Caco-2 (cell line): Measurements from ENCODE around the gene FMN1. TPM values are rescaled to one million over a fixed set of nuclear protein-coding genes. Genes with fewer than 3 reads are reported as not detected.

Experiments used
- BruUV-seq: library from RNA; stranded (reverse); fragments of 400-500 nt; replicated peaks from 2 replicates; lab custom pipeline; 2021; lab: Mats Ljungman, UMichigan
- CTCF ChIA-PET: fragments of 300-600 bp; sonication (Branson Sonifier 250); formaldehyde crosslinking; loops from one replicate; lab custom pipeline; 2022; ENCODE audit warnings: antibody characterized with exemption; lab: Charles Lee
- POLR2A ChIA-PET: fragments of 300-600 bp; sonication (Branson Sonifier 250); formaldehyde crosslinking; loops from one replicate; lab custom pipeline; 2022; ENCODE audit warnings: antibody characterized with exemption; lab: Charles Lee
- DNase-seq, 2 experiments: peaks; one replicate each; pipeline versions ENCODE4 v3.0.0 to v3.0.0-alpha.2; 2020 to 2022
- H3K27me3 ChIP-seq: replicated peaks from 2 replicates; pipeline ENCODE4 v1.6.0; 2011; ENCODE audit warnings: low read length; ENCODE audit not compliant: control insufficient read depth, insufficient read depth
- H3K36me3 ChIP-seq: 2 replicates; pipeline ENCODE4 v1.5.1; 2011; ENCODE audit warnings: low read length; ENCODE audit not compliant: control insufficient read depth, insufficient read depth
- H3K4me1 ChIP-seq: fragments of 250-450 bp; sonication (Bioruptor Pico); 2 replicates; pipeline ENCODE4 v1.5.1; 2020; ENCODE audit warnings: mild to moderate bottlenecking
- H3K4me3 ChIP-seq: 2 replicates; pipeline ENCODE4 v1.5.1; 2011; ENCODE audit warnings: low read depth, mild to moderate bottlenecking, control low read depth, low read length
- H3K9me3 ChIP-seq: fragments of 250-450 bp; sonication (Bioruptor Pico); 2 replicates; pipeline ENCODE4 v1.5.1; 2020; ENCODE audit warnings: mild to moderate bottlenecking, moderate library complexity
- H3K27ac Mint-ChIP-seq: one replicate; pipeline ENCODE4 v1.8.0; 2022; ENCODE audit warnings: mixed read lengths; ENCODE audit not compliant: unreplicated experiment
- H3K27me3 Mint-ChIP-seq: one replicate; pipeline ENCODE4 v1.8.0; 2022; ENCODE audit warnings: mixed read lengths; ENCODE audit not compliant: insufficient read depth, unreplicated experiment
- H3K36me3 Mint-ChIP-seq: one replicate; pipeline ENCODE4 v1.8.0; 2022; ENCODE audit warnings: mild to moderate bottlenecking, mixed read lengths; ENCODE audit not compliant: insufficient read depth, unreplicated experiment
- H3K4me1 Mint-ChIP-seq: one replicate; pipeline ENCODE4 v1.8.0; 2022; ENCODE audit warnings: low read depth, mixed read lengths; ENCODE audit not compliant: unreplicated experiment
- H3K4me3 Mint-ChIP-seq: one replicate; pipeline ENCODE4 v1.8.0; 2022; ENCODE audit warnings: mild to moderate bottlenecking, moderate library complexity, mixed read lengths; ENCODE audit not compliant: unreplicated experiment
- H3K9me3 Mint-ChIP-seq: one replicate; pipeline ENCODE4 v1.8.0; 2022; ENCODE audit warnings: mixed read lengths; ENCODE audit not compliant: unreplicated experiment
- intact Hi-C: fragments of 100-400 bp; cut with micrococcal nuclease; formaldehyde crosslinking; loops from one replicate; pipeline ENCODE4 v1.10.0; 2022; ENCODE audit not compliant: unreplicated experiment
- total RNA-seq: library from RNA; stranded (reverse); gene quantifications from 2 replicates; pipeline ENCODE4 v1.2.3, GENCODE V29; 2022
- TF ChIP-seq, protein P1 (sequence below), 2 experiments: fragments of 200-600 bp in 1 of 2; IDR thresholded peaks; 1 replicate in 1 of 2; 2 replicates in 1 of 2; pipeline versions ENCODE4 v1.5.1 to v1.8.0; 2011 to 2022; ENCODE audit warnings: antibody characterized with exemption in 1 of 2, control low read depth in 1 of 2, inconsistent platforms in 1 of 2, low read depth in 1 of 2, low read length in 1 of 2, mild to moderate bottlenecking in 1 of 2, moderate library complexity in 1 of 2; ENCODE audit not compliant: insufficient read depth in 1 of 2, severe bottlenecking in 1 of 2, unreplicated experiment in 1 of 2

Gene FMN1
- total RNA-seq, 1 experiment from 2014 or later: 1.6 TPM

DNA sequence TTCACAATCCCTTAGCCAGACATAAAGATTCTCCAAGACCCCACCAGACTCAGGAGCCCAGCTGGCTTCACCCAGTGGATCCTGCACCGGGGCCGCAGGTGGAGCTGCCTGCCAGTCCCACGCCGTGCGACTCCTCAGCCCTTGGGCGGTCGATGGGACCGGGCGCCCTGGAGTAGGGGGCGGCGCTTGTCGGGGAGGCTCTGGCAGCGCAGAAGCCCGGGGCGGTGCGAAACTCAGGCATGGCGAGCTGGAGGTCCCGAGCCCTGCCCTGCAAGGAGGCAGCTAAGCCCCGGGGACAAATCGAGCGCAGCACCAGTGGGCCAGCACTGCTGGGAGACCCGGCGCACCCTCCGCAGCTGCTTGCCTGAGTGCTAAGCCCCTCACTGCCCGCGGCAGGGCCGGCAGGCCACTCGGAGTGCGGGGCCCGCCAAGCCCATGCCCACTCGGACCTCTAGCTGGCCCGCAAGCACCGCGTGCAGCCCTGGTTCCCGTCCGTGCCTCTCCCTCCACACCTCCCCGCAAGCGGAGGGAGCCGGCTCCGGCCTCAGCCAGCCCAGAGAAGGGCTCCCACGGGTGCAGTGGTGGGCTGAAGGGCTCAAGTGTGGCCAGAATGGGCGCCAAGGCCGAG is 175.0 kb downstream of the FMN1 start:
- POLR2A ChIA-PET: no interaction called here

DNA sequence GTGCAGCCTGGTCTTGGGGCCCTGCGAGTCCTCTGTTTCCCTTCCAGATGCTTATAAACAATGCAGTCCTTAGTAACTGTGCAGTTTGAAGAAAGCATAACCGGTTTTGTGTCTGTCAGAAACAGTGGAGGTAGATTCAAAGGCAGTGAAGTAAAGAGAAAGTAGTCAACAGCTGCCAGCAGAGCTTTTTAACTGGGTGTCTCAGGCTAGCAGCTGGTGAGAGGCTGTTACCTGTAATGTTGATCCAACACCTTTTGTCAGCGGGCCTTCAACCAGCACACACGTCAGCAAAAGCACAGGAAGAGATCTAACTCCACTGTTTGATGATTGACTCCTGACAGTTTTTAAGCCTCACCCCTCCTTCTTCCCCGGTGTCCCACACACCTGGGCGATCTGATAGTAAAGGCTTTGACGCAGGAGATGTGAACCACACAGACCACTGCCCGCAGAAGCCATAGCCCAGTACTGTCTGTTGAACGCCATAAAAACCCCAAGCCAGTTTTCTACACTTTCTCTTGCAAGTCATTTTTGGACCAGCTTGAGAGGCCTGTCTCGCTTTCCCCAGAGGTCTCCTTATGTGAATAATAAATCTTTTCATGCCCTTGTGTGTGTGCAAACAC is 178.0 kb downstream of the FMN1 start:
- no peaks in the 10 kb centered on the region for H3K27me3 ChIP-seq
- H3K9me3 ChIP-seq: no peaks in the 10 kb centered on the region
- no peaks in the 10 kb centered on the region for H3K4me1 ChIP-seq
- TF ChIP-seq, protein P1, sequence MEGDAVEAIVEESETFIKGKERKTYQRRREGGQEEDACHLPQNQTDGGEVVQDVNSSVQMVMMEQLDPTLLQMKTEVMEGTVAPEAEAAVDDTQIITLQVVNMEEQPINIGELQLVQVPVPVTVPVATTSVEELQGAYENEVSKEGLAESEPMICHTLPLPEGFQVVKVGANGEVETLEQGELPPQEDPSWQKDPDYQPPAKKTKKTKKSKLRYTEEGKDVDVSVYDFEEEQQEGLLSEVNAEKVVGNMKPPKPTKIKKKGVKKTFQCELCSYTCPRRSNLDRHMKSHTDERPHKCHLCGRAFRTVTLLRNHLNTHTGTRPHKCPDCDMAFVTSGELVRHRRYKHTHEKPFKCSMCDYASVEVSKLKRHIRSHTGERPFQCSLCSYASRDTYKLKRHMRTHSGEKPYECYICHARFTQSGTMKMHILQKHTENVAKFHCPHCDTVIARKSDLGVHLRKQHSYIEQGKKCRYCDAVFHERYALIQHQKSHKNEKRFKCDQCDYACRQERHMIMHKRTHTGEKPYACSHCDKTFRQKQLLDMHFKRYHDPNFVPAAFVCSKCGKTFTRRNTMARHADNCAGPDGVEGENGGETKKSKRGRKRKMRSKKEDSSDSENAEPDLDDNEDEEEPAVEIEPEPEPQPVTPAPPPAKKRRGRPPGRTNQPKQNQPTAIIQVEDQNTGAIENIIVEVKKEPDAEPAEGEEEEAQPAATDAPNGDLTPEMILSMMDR (IDR thresholded peaks at IDR 0.05; ENCODE audit: insufficient read depth in 1 of 2, low read depth in 1 of 2, low read length in 1 of 2, severe bottlenecking in 1 of 2, unreplicated experiment in 1 of 2): no peak
- DNase-seq: no peak
- H3K36me3 ChIP-seq: no peaks in the 10 kb centered on the region
- H3K4me1 Mint-ChIP-seq: no peaks in the 10 kb centered on the region
- BruUV-seq: no TSS peak
- intact Hi-C loops: no loop called here
- no peak overlapping the region for H3K4me3 ChIP-seq
- CTCF ChIA-PET: interaction anchor here (0.5 kb wide), 1 partner anchor 14 kb away, joined by 3 read pairs; no protein-coding TSS in a partner anchor
- no peaks in the 10 kb centered on the region for H3K9me3 Mint-ChIP-seq
- H3K27me3 Mint-ChIP-seq: peaks cover 9% of the 10 kb centered on the region
- POLR2A ChIA-PET: no interaction called here
- H3K36me3 Mint-ChIP-seq: no peaks in the 10 kb centered on the region
- H3K4me3 Mint-ChIP-seq: no peak overlapping the region
- no peak overlapping the region for H3K27ac Mint-ChIP-seq

More for the DNA sequence above, 175.0 kb downstream of the FMN1 start:
- TF ChIP-seq, protein P1 (IDR thresholded peaks at IDR 0.05; ENCODE audit: insufficient read depth in 1 of 2, low read depth in 1 of 2, low read length in 1 of 2, severe bottlenecking in 1 of 2, unreplicated experiment in 1 of 2): no peak
- Mint-ChIP-seq H3K36me3 (no peaks in the 10 kb centered on the region), H3K9me3 (no peaks in the 10 kb centered on the region), H3K27ac (no peak overlapping the region), H3K27me3 (peaks cover 4% of the 10 kb centered on the region), H3K4me3 (no peak overlapping the region), H3K4me1 (no peaks in the 10 kb centered on the region)
- Histone ChIP-seq H3K4me3 (no peak overlapping the region), H3K9me3 (no peaks in the 10 kb centered on the region), H3K36me3 (no peaks in the 10 kb centered on the region), H3K4me1 (no peaks in the 10 kb centered on the region), H3K27me3 (no peaks in the 10 kb centered on the region)
- CTCF ChIA-PET: no interaction called here
- BruUV-seq: no TSS peak
- intact Hi-C loops: no loop called here
- DNase-seq: no peak

DNA sequence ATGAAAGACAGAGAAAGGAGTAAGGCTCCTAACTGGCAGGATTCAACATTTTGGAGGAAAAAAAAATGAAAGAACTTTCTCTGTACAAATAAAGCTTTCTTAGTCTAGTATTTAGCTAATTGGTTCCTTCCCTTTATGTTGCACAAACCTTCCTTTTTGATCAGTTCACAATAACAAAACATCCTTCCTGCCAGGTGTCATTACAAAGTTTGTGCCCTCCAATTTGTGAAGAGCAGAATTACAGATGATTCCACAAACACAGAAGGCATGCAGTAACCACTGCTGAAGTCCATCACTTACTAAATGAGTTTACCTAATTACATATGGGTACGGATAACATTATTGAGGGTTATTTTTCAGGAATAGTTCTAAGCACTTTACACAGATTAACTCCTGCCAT is 179.9 kb downstream of the FMN1 start:
- Histone ChIP-seq H3K36me3 (no peaks in the 10 kb centered on the region), H3K4me1 (no peaks in the 10 kb centered on the region), H3K27me3 (no peaks in the 10 kb centered on the region), H3K9me3 (no peaks in the 10 kb centered on the region), H3K4me3 (no peak overlapping the region)
- TF ChIP-seq, protein P1 (IDR thresholded peaks at IDR 0.05; ENCODE audit: insufficient read depth in 1 of 2, low read depth in 1 of 2, low read length in 1 of 2, severe bottlenecking in 1 of 2, unreplicated experiment in 1 of 2): no peak
- DNase-seq: no peak
- BruUV-seq: no TSS peak
- Mint-ChIP-seq H3K36me3 (no peaks in the 10 kb centered on the region), H3K27me3 (peaks cover 9% of the 10 kb centered on the region), H3K27ac (no peak overlapping the region), H3K4me3 (no peak overlapping the region), H3K4me1 (no peaks in the 10 kb centered on the region), H3K9me3 (no peaks in the 10 kb centered on the region)
- CTCF ChIA-PET: interaction anchor here (0.7 kb wide), 1 partner anchor 17 kb away, joined by 3 read pairs; no protein-coding TSS in a partner anchor
- POLR2A ChIA-PET: no interaction called here
- intact Hi-C loops: no loop called here
